AG08395 (cell line): ENCODE measurements around the gene RPP14.
"Not testable (repeated sequence)": the region's sequence is repeated elsewhere in the genome, so short reads cannot be mapped to it uniquely, and the experiment has no call there.

Source experiments
- DNase-seq: peaks from one replicate; pipeline ENCODE4 v3.0.0; 2012; ENCODE audit warnings: mixed read lengths, low spot score

RPP14 gene

GRCh38 chr3:58331593-58332152, 25.6 kb downstream of the RPP14 start:
- no peak for DNase-seq

GRCh38 chr3:58332575-58333188, 26.6 kb downstream of the RPP14 start, which contains the start of gene PXK:
Gene PXK, plus strand, starts transcription at chr3:58332892. Its CDS starts 97 bp downstream, at chr3:58332989.
- peak; percentile 78 for DNase-seq

GRCh38 chr3:58333206-58334012, 27.4 kb downstream of the RPP14 start:
- DNase-seq = no peak

- no peak for DNase-seq
These were observed 27.9 kb downstream of the RPP14 start for GRCh38 chr3:58334013-58334321.

- DNase-seq = no peak
These were observed 28.4 kb downstream of the RPP14 start for GRCh38 chr3:58334506-58334884.

GRCh38 chr3:58335652-58335947, 29.6 kb downstream of the RPP14 start:
- no peak for DNase-seq

GRCh38 chr3:58336135-58336882, 30.3 kb downstream of the RPP14 start:
- DNase-seq = peak; percentile 73

- DNase-seq = no peak
These were observed 31.1 kb downstream of the RPP14 start for GRCh38 chr3:58337190-58337589.

- not testable (repeated sequence) for DNase-seq
These were observed 33.1 kb downstream of the RPP14 start for GRCh38 chr3:58339146-58339545.

GRCh38 chr3:58340594-58341244, 34.7 kb downstream of the RPP14 start:
- DNase-seq = no peak

GRCh38 chr3:58341376-58341775, 35.3 kb downstream of the RPP14 start:
- DNase-seq = no peak

- no peak for DNase-seq
These were observed 36.6 kb downstream of the RPP14 start for GRCh38 chr3:58342676-58343075.

GRCh38 chr3:58345457-58345856, 39.4 kb downstream of the RPP14 start:
- no peak for DNase-seq

- no peak for DNase-seq
These were observed 40.3 kb downstream of the RPP14 start for GRCh38 chr3:58346368-58346767.

- DNase-seq = no peak
These were observed 41.9 kb downstream of the RPP14 start for GRCh38 chr3:58347984-58348383.

GRCh38 chr3:58349792-58350626, 44.0 kb downstream of the RPP14 start:
- no peak for DNase-seq

- DNase-seq = peak; percentile 30
These were observed 44.6 kb downstream of the RPP14 start for GRCh38 chr3:58350627-58351013.

GRCh38 chr3:58351920-58352319, 45.9 kb downstream of the RPP14 start:
- DNase-seq = no peak

GRCh38 chr3:58352626-58353025, 46.6 kb downstream of the RPP14 start:
- DNase-seq = no peak

- DNase-seq = peak; percentile 43
These were observed 47.9 kb downstream of the RPP14 start for GRCh38 chr3:58353722-58354553.

- no peak for DNase-seq
These were observed 49.1 kb downstream of the RPP14 start for GRCh38 chr3:58355179-58355578.
